WTC11 (cell line): ENCODE results near the gene PLPP3. TPM values are rescaled to one million over a fixed set of nuclear protein-coding genes. Genes with fewer than 3 reads are reported as not detected.

Experiments used
- ATAC-seq: fragments of 200-7000 bp; cut with Tn5 transposase; 2 replicates; pipeline ENCODE4 v1.10.0; 2021; ENCODE audit warnings: mild to moderate bottlenecking, moderate library complexity
- CTCF ChIA-PET: fragments of 300-600 bp; sonication (Branson Sonifier 250); formaldehyde crosslinking; loops from one replicate; lab custom pipeline; 2021; ENCODE audit warnings: antibody characterized with exemption; lab: Charles Lee
- POLR2A ChIA-PET: fragments of 350-600 bp; sonication (Branson Sonifier 250); formaldehyde crosslinking; loops from one replicate; lab custom pipeline; 2021; ENCODE audit warnings: antibody characterized with exemption; lab: Charles Lee
- DNase-seq: peaks from one replicate; pipeline ENCODE4 v3.0.0; 2021; ENCODE audit warnings: low spot score
- H3K27ac Mint-ChIP-seq: 2 replicates; pipeline ENCODE4 v1.8.0; 2021; ENCODE audit warnings: mixed read lengths
- H3K27me3 Mint-ChIP-seq: 2 replicates; pipeline ENCODE4 v1.8.0; 2021; ENCODE audit warnings: low read depth, mild to moderate bottlenecking, moderate library complexity, mixed read lengths
- H3K36me3 Mint-ChIP-seq: 2 replicates; pipeline ENCODE4 v1.8.0; 2021; ENCODE audit warnings: mixed read lengths
- H3K4me1 Mint-ChIP-seq: 2 replicates; pipeline ENCODE4 v1.8.0; 2022; ENCODE audit warnings: mixed read lengths
- H3K4me3 Mint-ChIP-seq: 2 replicates; pipeline ENCODE4 v1.8.0; 2021; ENCODE audit warnings: mild to moderate bottlenecking, moderate library complexity, mixed read lengths
- H3K9me3 Mint-ChIP-seq: 2 replicates; pipeline ENCODE4 v1.8.0; 2021; ENCODE audit warnings: mixed read lengths
- AFF4 ChIP-seq: sonication (generic); formaldehyde crosslinking; IDR thresholded peaks from 2 replicates; pipeline ENCODE4 v1.8.1; 2023; ENCODE audit warnings: mild to moderate bottlenecking, missing genetic modification reagents, borderline replicate concordance
- AR ChIP-seq: fragments of 250-450 bp; sonication (Bioruptor Pico); IDR thresholded peaks from 2 replicates; pipeline ENCODE4 v1.9.0; 2021; ENCODE audit warnings: mild to moderate bottlenecking
- CREB1 ChIP-seq: sonication (generic); formaldehyde crosslinking; IDR thresholded peaks from 2 replicates; pipeline ENCODE4 v1.8.0; 2023; ENCODE audit warnings: mild to moderate bottlenecking, missing genetic modification reagents
- CTCF ChIP-seq: fragments of 200-600 bp; IDR thresholded peaks from 2 replicates; pipeline ENCODE4 v1.8.0; 2022; ENCODE audit warnings: antibody characterized with exemption
- ELF4 ChIP-seq: sonication (generic); formaldehyde crosslinking; IDR thresholded peaks from 2 replicates; pipeline ENCODE4 v1.8.1; 2022; ENCODE audit warnings: low read depth, mild to moderate bottlenecking, moderate library complexity, missing genetic modification reagents
- ERG ChIP-seq: fragments of 250-450 bp; sonication (Bioruptor Pico); IDR thresholded peaks from 2 replicates; pipeline ENCODE4 v1.8.0; 2021; ENCODE audit warnings: mild to moderate bottlenecking
- GABPB1 ChIP-seq: sonication (generic); formaldehyde crosslinking; IDR thresholded peaks from 2 replicates; pipeline ENCODE4 v1.8.1; 2023; ENCODE audit warnings: mild to moderate bottlenecking, missing genetic modification reagents
- GRHL2 ChIP-seq: fragments of 250-450 bp; sonication (Bioruptor Pico); IDR thresholded peaks from 2 replicates; pipeline ENCODE4 v1.8.0; 2022; ENCODE audit warnings: mild to moderate bottlenecking, moderate library complexity; ENCODE audit not compliant: insufficient replicate concordance, severe bottlenecking
- NFE2L1 ChIP-seq: sonication (generic); formaldehyde crosslinking; IDR thresholded peaks from 2 replicates; pipeline ENCODE4 v1.8.1; 2023; ENCODE audit warnings: missing genetic modification reagents
- NFYB ChIP-seq: sonication (generic); formaldehyde crosslinking; conservative IDR thresholded peaks from 2 replicates; pipeline ENCODE4 v1.8.0; 2022; ENCODE audit warnings: low read depth, missing genetic modification reagents
- NR1H2 ChIP-seq: sonication (generic); formaldehyde crosslinking; IDR thresholded peaks from 2 replicates; pipeline ENCODE4 v1.9.0; 2021; ENCODE audit warnings: mild to moderate bottlenecking, moderate library complexity, missing genetic modification reagents
- OVOL2 ChIP-seq: fragments of 250-450 bp; sonication (Bioruptor Pico); IDR thresholded peaks from 2 replicates; pipeline ENCODE4 v1.9.0; 2021; ENCODE audit warnings: mild to moderate bottlenecking, borderline replicate concordance
- PRDM15 ChIP-seq: sonication (generic); formaldehyde crosslinking; IDR thresholded peaks from 2 replicates; pipeline ENCODE4 v1.8.0; 2022; ENCODE audit warnings: missing genetic modification reagents
- PRRX2 ChIP-seq: fragments of 250-450 bp; sonication (Bioruptor Pico); IDR thresholded peaks from 2 replicates; pipeline ENCODE4 v1.8.0; 2021; ENCODE audit warnings: mild to moderate bottlenecking
- RORB ChIP-seq: fragments of 250-450 bp; sonication (Bioruptor Pico); IDR thresholded peaks from 2 replicates; pipeline ENCODE4 v1.9.0; 2021; ENCODE audit warnings: mild to moderate bottlenecking
- SOX15 ChIP-seq: fragments of 250-450 bp; sonication (Bioruptor Pico); IDR thresholded peaks from 2 replicates; pipeline ENCODE4 v1.9.0; 2021; ENCODE audit warnings: mild to moderate bottlenecking
- TEAD4 ChIP-seq: sonication (generic); formaldehyde crosslinking; IDR thresholded peaks from 2 replicates; pipeline ENCODE4 v1.8.0; 2022; ENCODE audit warnings: mild to moderate bottlenecking, missing genetic modification reagents
- ZNF219 ChIP-seq: sonication (generic); formaldehyde crosslinking; IDR thresholded peaks from 2 replicates; pipeline ENCODE4 v1.8.0; 2023; ENCODE audit warnings: missing genetic modification reagents, mild to moderate bottlenecking, borderline replicate concordance
- ZNF416 ChIP-seq: fragments of 250-450 bp; sonication (Bioruptor Pico); IDR thresholded peaks from 2 replicates; pipeline ENCODE4 v1.9.0; 2021; ENCODE audit warnings: mild to moderate bottlenecking, inconsistent platforms
- ZNF425 ChIP-seq: fragments of 250-450 bp; sonication (Bioruptor Pico); conservative IDR thresholded peaks from 2 replicates; pipeline ENCODE4 v1.9.0; 2021; ENCODE audit warnings: mild to moderate bottlenecking
- total RNA-seq: library from RNA; stranded (reverse); gene quantifications from 3 replicates; pipeline ENCODE4 v1.2.3, GENCODE V29; 2021

The PLPP3 gene
- total RNA-seq, 1 experiment from 2014 or later: 31.0 TPM

- TF ChIP-seq AFF4 (CRISPR knock-in tag) (no peak), ZNF425 (no peak), PRRX2 (CRISPR knock-in tag) (no peak), PRDM15 (CRISPR knock-in tag) (no peak), AR (no peak), ERG (CRISPR knock-in tag) (no peak), ZNF416 (CRISPR knock-in tag) (no peak), OVOL2 (no peak), NFE2L1 (no peak)
These were observed 132.7 kb downstream of the PLPP3 start (continued) for GRCh38 chr1:56446531-56447098.

GRCh38 chr1:56444960-56445646, 134.3 kb downstream of the PLPP3 start:
- Mint-ChIP-seq H3K4me1 (peaks cover 19% of the 10 kb centered on the region), H3K4me3 (no peak overlapping the region), H3K27me3 (no peaks in the 10 kb centered on the region), H3K36me3 (no peaks in the 10 kb centered on the region), H3K27ac (no peak overlapping the region), H3K9me3 (no peaks in the 10 kb centered on the region)
- no peak for DNase-seq
- ATAC-seq: no peak
- CTCF ChIA-PET: no interaction called here
- POLR2A ChIA-PET: interaction anchor here (0.6 kb wide), 1 partner anchor 215 kb away, joined by 5 read pairs; no protein-coding TSS in a partner anchor
- TF ChIP-seq CTCF: no peak
- no peak for TF ChIP-seq TEAD4
- TF ChIP-seq SOX15 (CRISPR knock-in tag): no peak
- TF ChIP-seq NR1H2 (CRISPR knock-in tag): no peak
- no peak for TF ChIP-seq NFYB (CRISPR knock-in tag)
- no peak for TF ChIP-seq CREB1 (CRISPR knock-in tag)
- no peak for TF ChIP-seq ELF4 (CRISPR knock-in tag)
- TF ChIP-seq GABPB1: no peak
- no peak for TF ChIP-seq PRRX2 (CRISPR knock-in tag)
- TF ChIP-seq GRHL2 (CRISPR knock-in tag): no peak
- no peak for TF ChIP-seq ZNF219 (CRISPR knock-in tag)
- TF ChIP-seq RORB (CRISPR knock-in tag): no peak
